ENCODE measurements around the gene SLC35C1.

DNA sequence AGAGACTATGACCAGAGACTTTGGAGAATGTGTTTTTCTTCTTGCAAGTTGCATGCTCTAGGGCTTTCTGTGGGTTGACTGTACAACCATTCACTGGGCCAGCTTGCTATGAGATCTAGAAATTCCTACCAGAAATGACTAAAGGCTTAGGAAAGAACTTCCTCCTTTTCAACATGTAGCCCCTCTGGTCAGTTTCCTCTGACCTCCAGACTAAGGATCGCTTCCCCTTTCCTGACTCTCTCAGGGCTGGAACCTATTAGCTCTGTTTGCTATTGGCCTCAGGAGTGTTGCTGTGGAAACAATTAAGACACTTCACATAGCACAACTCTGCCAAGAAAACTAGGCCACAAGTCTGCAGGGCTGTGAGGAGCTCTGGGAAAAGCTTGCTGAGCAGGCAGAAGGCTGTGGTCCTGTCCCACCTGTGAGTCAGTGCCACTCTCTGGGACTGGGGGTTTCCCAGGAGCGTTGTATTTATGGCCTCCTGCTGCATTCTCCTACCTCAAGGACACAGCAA lies 53.1 kb downstream of the SLC35C1 start:
- TF ChIP-seq, protein P1, sequence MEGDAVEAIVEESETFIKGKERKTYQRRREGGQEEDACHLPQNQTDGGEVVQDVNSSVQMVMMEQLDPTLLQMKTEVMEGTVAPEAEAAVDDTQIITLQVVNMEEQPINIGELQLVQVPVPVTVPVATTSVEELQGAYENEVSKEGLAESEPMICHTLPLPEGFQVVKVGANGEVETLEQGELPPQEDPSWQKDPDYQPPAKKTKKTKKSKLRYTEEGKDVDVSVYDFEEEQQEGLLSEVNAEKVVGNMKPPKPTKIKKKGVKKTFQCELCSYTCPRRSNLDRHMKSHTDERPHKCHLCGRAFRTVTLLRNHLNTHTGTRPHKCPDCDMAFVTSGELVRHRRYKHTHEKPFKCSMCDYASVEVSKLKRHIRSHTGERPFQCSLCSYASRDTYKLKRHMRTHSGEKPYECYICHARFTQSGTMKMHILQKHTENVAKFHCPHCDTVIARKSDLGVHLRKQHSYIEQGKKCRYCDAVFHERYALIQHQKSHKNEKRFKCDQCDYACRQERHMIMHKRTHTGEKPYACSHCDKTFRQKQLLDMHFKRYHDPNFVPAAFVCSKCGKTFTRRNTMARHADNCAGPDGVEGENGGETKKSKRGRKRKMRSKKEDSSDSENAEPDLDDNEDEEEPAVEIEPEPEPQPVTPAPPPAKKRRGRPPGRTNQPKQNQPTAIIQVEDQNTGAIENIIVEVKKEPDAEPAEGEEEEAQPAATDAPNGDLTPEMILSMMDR (IDR thresholded peaks at IDR 0.05) = no peak
- TF ChIP-seq POLR2A (IDR thresholded peaks at IDR 0.05) = no peak
